Endodermal cell (in vitro differentiated cells): ENCODE measurements around the gene ARL15. TPM values are rescaled to one million over a fixed set of nuclear protein-coding genes. Genes with fewer than 3 reads are reported as not detected.
A peak's percentile ranks its signal among the peaks of the same experiment; 100 is the strongest.

Experiments
- DNase-seq: peaks from one replicate; pipeline ENCODE4 v3.0.0-alpha.2; 2017
- H3K27ac ChIP-seq: 2 replicates; pipeline ENCODE4 v1.5.1; 2013; ENCODE audit warnings: mild to moderate bottlenecking, low read depth, low read length, moderate library complexity
- H3K27me3 ChIP-seq: 2 replicates; pipeline ENCODE4 v1.6.1; 2013; ENCODE audit warnings: mild to moderate bottlenecking, low read length, moderate library complexity; ENCODE audit not compliant: insufficient read depth, control insufficient read depth, poor library complexity, severe bottlenecking
- H3K36me3 ChIP-seq: 2 replicates; pipeline ENCODE4 v1.7.0; 2013; ENCODE audit warnings: mild to moderate bottlenecking, low read length, moderate library complexity; ENCODE audit not compliant: control insufficient read depth, insufficient read depth
- H3K4me1 ChIP-seq: one replicate; pipeline ENCODE4 v1.7.0; 2013; ENCODE audit warnings: low read length; ENCODE audit not compliant: control insufficient read depth, insufficient read depth
- H3K4me3 ChIP-seq: 2 replicates; pipeline ENCODE4 v1.5.1; 2013; ENCODE audit warnings: mild to moderate bottlenecking, low read length, moderate library complexity
- H3K9ac ChIP-seq: 2 replicates; pipeline ENCODE4 v1.6.1; 2013; ENCODE audit warnings: mild to moderate bottlenecking, low read length, moderate library complexity; ENCODE audit not compliant: poor library complexity, severe bottlenecking; ENCODE audit errors: extremely low read depth
- H3K9me3 ChIP-seq: 2 replicates; pipeline ENCODE4 v1.6.1; 2013; ENCODE audit warnings: mild to moderate bottlenecking, low read length, moderate library complexity; ENCODE audit not compliant: control insufficient read depth
- H3K27ac Mint-ChIP-seq: 2 replicates; pipeline ENCODE4 v1.8.0; 2020; ENCODE audit warnings: mixed read lengths
- H3K27me3 Mint-ChIP-seq: 2 replicates; pipeline ENCODE4 v1.8.0; 2021; ENCODE audit warnings: mild to moderate bottlenecking, mixed read lengths; ENCODE audit not compliant: insufficient read depth
- H3K36me3 Mint-ChIP-seq: 2 replicates; pipeline ENCODE4 v1.8.0; 2020; ENCODE audit warnings: low read depth, mixed read lengths
- H3K4me1 Mint-ChIP-seq: 2 replicates; pipeline ENCODE4 v1.8.0; 2020; ENCODE audit warnings: mixed read lengths
- H3K4me3 Mint-ChIP-seq: 2 replicates; pipeline ENCODE4 v1.8.0; 2020; ENCODE audit warnings: mild to moderate bottlenecking, moderate library complexity, mixed read lengths
- H3K9me3 Mint-ChIP-seq: 2 replicates; pipeline ENCODE4 v1.8.0; 2020; ENCODE audit warnings: mild to moderate bottlenecking, mixed read lengths
- WGBS, 2 experiments: methylation state at CpG; one replicate each; pipeline versions ENCODE4 v1.1.5 to v1.1.7; 2013; ENCODE audit warnings: missing lambda C conversion rate in 2 of 2, mixed read lengths in 1 of 2; ENCODE audit not compliant: insufficient coverage in 1 of 2, insufficient read length in 1 of 2; 5-methylcytosine and 5-hydroxymethylcytosine counted together
- total RNA-seq, 2 donors: library from RNA; stranded (reverse); fragmentation: NEBNext Ultra II Directional in 1 of 2; extraction: Animal tissue kit (Norgen Biotek cat#: 25700) in 1 of 2; gene quantifications; 2 replicates in 1 of 2; 3 replicates in 1 of 2; pipeline ENCODE4 v1.2.1, GENCODE V29; 2021
- TF ChIP-seq, protein P1 (sequence below): fragments of 200-600 bp; sonication (generic); conservative IDR thresholded peaks from 2 replicates; pipeline ENCODE4 v1.5.0; 2021; ENCODE audit warnings: antibody characterized with exemption, mild to moderate bottlenecking

ARL15 gene
- total RNA-seq, 2 donors from 2014 or later, result 23.3 to 24.0 TPM

DNA sequence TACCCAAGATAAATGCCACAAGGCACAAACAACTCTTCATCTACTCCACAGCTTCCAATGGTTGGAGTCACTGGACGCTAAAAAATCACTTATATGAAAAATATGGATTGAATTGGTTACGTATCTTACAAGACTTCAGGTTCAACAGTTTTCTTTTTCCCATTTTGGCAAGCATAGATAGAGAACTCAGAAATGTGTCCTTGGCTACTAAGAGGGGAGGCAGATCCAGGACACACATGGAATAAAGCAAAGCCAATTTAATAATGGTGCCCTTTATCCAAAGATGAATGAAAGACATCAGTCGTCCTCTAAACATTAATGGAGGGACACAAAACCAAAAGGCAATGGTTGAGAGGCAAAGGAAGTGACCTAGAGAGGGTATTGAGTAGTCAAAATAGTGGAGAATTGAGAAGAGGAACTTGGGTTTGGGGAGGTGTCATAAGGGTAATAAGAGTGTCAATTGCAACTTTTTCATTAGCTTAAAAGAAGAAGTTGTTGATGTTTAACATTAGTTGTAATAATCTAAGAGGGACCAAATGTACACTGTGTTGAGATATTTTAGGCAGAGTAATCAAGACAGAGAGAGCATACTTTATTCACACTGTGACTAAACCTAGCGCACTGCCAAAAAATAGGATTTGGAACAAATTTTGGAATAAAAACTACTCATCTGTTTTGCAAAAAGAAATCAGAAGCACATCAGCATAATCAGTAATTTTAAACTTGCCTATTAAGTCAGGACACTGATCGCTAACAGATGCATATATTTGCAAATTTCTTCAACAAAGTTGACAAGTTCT is 308.2 kb downstream of the ARL15 start:
- 97% methylated on average over 3 to 5 of the region's 5 CpGs for WGBS, 2 experiments
- Mint-ChIP-seq H3K9me3 (no peaks in the 10 kb centered on the region), H3K27me3 (no peaks in the 10 kb centered on the region), H3K36me3 (peaks cover 2% of the 10 kb centered on the region), H3K27ac (no peak overlapping the region), H3K4me1 (peaks cover 28% of the 10 kb centered on the region), H3K4me3 (no peak overlapping the region)
- H3K4me1 ChIP-seq, result peaks cover 11% of the 10 kb centered on the region
- H3K36me3 ChIP-seq, result no peaks in the 10 kb centered on the region
- no peaks in the 10 kb centered on the region for H3K9me3 ChIP-seq
- H3K4me3 ChIP-seq, result no peak overlapping the region
- no peak overlapping the region for H3K9ac ChIP-seq
- no peak overlapping the region for H3K27ac ChIP-seq
- H3K27me3 ChIP-seq, result no peaks in the 10 kb centered on the region
- TF ChIP-seq, protein P1, sequence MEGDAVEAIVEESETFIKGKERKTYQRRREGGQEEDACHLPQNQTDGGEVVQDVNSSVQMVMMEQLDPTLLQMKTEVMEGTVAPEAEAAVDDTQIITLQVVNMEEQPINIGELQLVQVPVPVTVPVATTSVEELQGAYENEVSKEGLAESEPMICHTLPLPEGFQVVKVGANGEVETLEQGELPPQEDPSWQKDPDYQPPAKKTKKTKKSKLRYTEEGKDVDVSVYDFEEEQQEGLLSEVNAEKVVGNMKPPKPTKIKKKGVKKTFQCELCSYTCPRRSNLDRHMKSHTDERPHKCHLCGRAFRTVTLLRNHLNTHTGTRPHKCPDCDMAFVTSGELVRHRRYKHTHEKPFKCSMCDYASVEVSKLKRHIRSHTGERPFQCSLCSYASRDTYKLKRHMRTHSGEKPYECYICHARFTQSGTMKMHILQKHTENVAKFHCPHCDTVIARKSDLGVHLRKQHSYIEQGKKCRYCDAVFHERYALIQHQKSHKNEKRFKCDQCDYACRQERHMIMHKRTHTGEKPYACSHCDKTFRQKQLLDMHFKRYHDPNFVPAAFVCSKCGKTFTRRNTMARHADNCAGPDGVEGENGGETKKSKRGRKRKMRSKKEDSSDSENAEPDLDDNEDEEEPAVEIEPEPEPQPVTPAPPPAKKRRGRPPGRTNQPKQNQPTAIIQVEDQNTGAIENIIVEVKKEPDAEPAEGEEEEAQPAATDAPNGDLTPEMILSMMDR, result no peak
- no peak for DNase-seq

GRCh38 chr5:54000011-54000410 is 310.4 kb downstream of the ARL15 start:
- Histone ChIP-seq H3K9ac (no peak overlapping the region), H3K27me3 (no peaks in the 10 kb centered on the region), H3K9me3 (no peaks in the 10 kb centered on the region), H3K4me3 (no peak overlapping the region), H3K36me3 (no peaks in the 10 kb centered on the region), H3K4me1 (peaks cover 20% of the 10 kb centered on the region), H3K27ac (no peak overlapping the region)
- WGBS, 2 experiments, result 98 to 100% methylated on average over 2 of the region's 2 CpGs
- Mint-ChIP-seq H3K27me3 (no peaks in the 10 kb centered on the region), H3K27ac (no peak overlapping the region), H3K36me3 (peaks cover 2% of the 10 kb centered on the region), H3K9me3 (no peaks in the 10 kb centered on the region), H3K4me3 (no peak overlapping the region), H3K4me1 (peaks cover 44% of the 10 kb centered on the region)
- no peak for DNase-seq
- TF ChIP-seq, protein P1, result no peak

DNA sequence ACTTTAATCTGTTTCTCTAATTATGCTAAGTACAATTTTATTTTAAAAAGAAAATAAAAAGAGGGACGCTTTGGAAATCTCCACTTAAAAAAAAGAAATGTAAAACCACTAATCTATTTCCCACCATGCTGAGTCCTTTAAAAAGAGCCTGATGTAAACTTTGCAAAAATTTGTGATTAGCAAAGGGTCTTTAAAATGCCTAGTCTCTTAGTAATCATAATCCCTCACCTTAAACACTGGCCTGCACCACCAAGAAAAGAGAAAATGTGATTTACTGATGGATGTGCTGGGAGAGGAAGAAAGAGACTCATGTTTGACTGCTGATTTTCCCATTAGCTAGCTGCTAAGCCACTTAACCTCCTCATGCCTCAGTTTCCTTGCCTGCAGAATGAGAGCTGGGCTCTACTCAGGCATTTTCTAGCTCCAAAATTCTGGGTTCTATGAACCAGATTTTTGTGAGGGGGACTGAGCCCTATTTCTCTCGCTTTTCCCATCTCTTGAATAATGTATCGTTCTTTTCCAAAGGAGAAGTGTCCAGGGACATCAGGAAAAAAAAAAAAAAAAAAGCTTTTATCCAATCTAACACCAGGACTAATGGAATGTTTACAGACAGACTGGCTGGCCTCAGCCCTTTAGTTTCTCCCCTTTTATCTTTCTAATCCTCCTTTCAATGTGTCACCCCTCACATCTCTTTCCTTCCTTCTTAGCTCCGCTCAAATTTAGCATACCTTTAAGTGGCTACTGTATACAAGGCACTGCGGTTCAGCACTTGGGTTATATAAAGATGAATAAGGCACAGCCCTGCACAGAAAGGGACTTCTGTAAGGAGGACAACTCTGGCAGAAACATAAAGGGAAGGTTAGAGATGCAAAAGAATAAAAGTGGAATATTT is 312.4 kb downstream of the ARL15 start:
- no peaks in the 10 kb centered on the region for H3K36me3 ChIP-seq
- no peak overlapping the region for H3K4me3 Mint-ChIP-seq
- no peaks in the 10 kb centered on the region for H3K27me3 Mint-ChIP-seq
- peaks cover 20% of the 10 kb centered on the region for H3K4me1 ChIP-seq
- peak overlapping the region; percentile 1 for H3K9ac ChIP-seq
- no peaks in the 10 kb centered on the region for H3K27me3 ChIP-seq
- TF ChIP-seq, protein P1, result no peak
- H3K9me3 ChIP-seq, result no peaks in the 10 kb centered on the region
- H3K27ac ChIP-seq, result peak overlapping the region; percentile 1
- 0 to 17% methylated on average over 1 to 5 of the region's 5 CpGs for WGBS, 2 experiments
- peaks cover 2% of the 10 kb centered on the region for H3K36me3 Mint-ChIP-seq
- peak overlapping the region; percentile 85 for H3K27ac Mint-ChIP-seq
- H3K4me3 ChIP-seq, result peak overlapping the region; percentile 37
- H3K9me3 Mint-ChIP-seq, result no peaks in the 10 kb centered on the region
- peaks cover 51% of the 10 kb centered on the region for H3K4me1 Mint-ChIP-seq
- no peak for DNase-seq
